GM23338 (cell line): ENCODE data around the gene IMMP2L. TPM values are rescaled to one million over a fixed set of nuclear protein-coding genes. Genes with fewer than 3 reads are reported as not detected.

Experiments used
- ATAC-seq: fragments of 200-7000 bp; cut with Tn5 transposase; 3 replicates; pipeline ENCODE4 v1.9.1; 2020
- DNase-seq: peaks from one replicate; pipeline ENCODE4 v3.0.0-alpha.2; 2015; ENCODE audit warnings: low spot score
- H2AFZ ChIP-seq: fragments of 200-600 bp; sonication (generic); 2 replicates; pipeline ENCODE4 v1.8.0; 2016; ENCODE audit warnings: antibody characterized with exemption, mild to moderate bottlenecking, moderate library complexity
- H3F3A ChIP-seq: fragments of 200-600 bp; sonication (generic); replicated peaks from 2 replicates; pipeline ENCODE4 v1.8.0; 2017; ENCODE audit warnings: antibody characterized with exemption, mixed run types, low read depth
- H3K27ac ChIP-seq: fragments of 200-600 bp; sonication (generic); 2 replicates; pipeline ENCODE4 v1.6.1; 2016; ENCODE audit warnings: low read depth
- H3K27me3 ChIP-seq: fragments of 200-600 bp; sonication (generic); 2 replicates; pipeline ENCODE4 v1.8.0; 2016; ENCODE audit warnings: mild to moderate bottlenecking, mixed run types, moderate library complexity; ENCODE audit not compliant: insufficient read depth
- H3K36me3 ChIP-seq: fragments of 200-600 bp; sonication (generic); 2 replicates; pipeline ENCODE4 v1.8.0; 2016; ENCODE audit warnings: mild to moderate bottlenecking; ENCODE audit not compliant: insufficient read depth
- H3K4me1 ChIP-seq: fragments of 200-600 bp; sonication (generic); 2 replicates; pipeline ENCODE4 v1.8.0; 2016; ENCODE audit warnings: mild to moderate bottlenecking, moderate library complexity; ENCODE audit not compliant: insufficient read depth
- H3K4me2 ChIP-seq: fragments of 200-600 bp; sonication (generic); 2 replicates; pipeline ENCODE4 v1.7.1; 2017; ENCODE audit warnings: mixed run types
- H3K4me3 ChIP-seq: fragments of 200-600 bp; sonication (generic); 2 replicates; pipeline ENCODE4 v1.6.1; 2016; ENCODE audit warnings: mixed run types
- H3K79me2 ChIP-seq: fragments of 200-600 bp; sonication (generic); replicated peaks from 2 replicates; pipeline ENCODE4 v1.8.0; 2017; ENCODE audit warnings: mild to moderate bottlenecking; ENCODE audit not compliant: insufficient read depth
- H3K9me2 ChIP-seq: fragments of 200-600 bp; sonication (generic); 2 replicates; pipeline ENCODE4 v1.8.0; 2017; ENCODE audit not compliant: insufficient read depth
- H4K20me1 ChIP-seq: fragments of 200-600 bp; sonication (generic); replicated peaks from 2 replicates; pipeline ENCODE4 v1.8.0; 2017; ENCODE audit warnings: mild to moderate bottlenecking; ENCODE audit not compliant: insufficient read depth
- H3K27ac Mint-ChIP-seq: 2 replicates; pipeline ENCODE4 v1.8.0; 2020; ENCODE audit warnings: inconsistent platforms, mild to moderate bottlenecking, moderate library complexity, mixed read lengths
- H3K27me3 Mint-ChIP-seq: 3 replicates; pipeline ENCODE4 v1.8.0; 2022; ENCODE audit warnings: low read depth, mild to moderate bottlenecking, moderate library complexity, mixed read lengths, inconsistent platforms; ENCODE audit not compliant: insufficient read depth, poor library complexity
- H3K36me3 Mint-ChIP-seq: 3 replicates; pipeline ENCODE4 v1.8.0; 2021; ENCODE audit warnings: low read depth, mild to moderate bottlenecking, inconsistent platforms, moderate library complexity, mixed read lengths
- H3K4me1 Mint-ChIP-seq: 3 replicates; pipeline ENCODE4 v1.8.0; 2020; ENCODE audit warnings: mild to moderate bottlenecking, inconsistent platforms, mixed read lengths
- H3K4me3 Mint-ChIP-seq: 3 replicates; pipeline ENCODE4 v1.8.0; 2021; ENCODE audit warnings: moderate library complexity, mild to moderate bottlenecking, inconsistent platforms, mixed read lengths
- H3K9me3 Mint-ChIP-seq: 3 replicates; pipeline ENCODE4 v1.8.0; 2020; ENCODE audit warnings: moderate library complexity, mild to moderate bottlenecking, inconsistent platforms, mixed read lengths
- CREB1 ChIP-seq: fragments of 250-450 bp; sonication (Bioruptor Pico); IDR thresholded peaks from 2 replicates; pipeline ENCODE4 v1.5.0; 2020; ENCODE audit warnings: low read depth, mild to moderate bottlenecking, moderate library complexity
- EZH2 ChIP-seq: fragments of 200-600 bp; sonication (generic); IDR thresholded peaks from one replicate; pipeline ENCODE4 v1.8.0; 2017; ENCODE audit warnings: antibody characterized with exemption, mild to moderate bottlenecking, low read depth; ENCODE audit not compliant: unreplicated experiment
- EZH2phosphoT487 ChIP-seq: fragments of 200-600 bp; sonication (generic); IDR thresholded peaks from one replicate; pipeline ENCODE4 v1.8.1; 2018; ENCODE audit warnings: antibody characterized with exemption; ENCODE audit not compliant: unreplicated experiment
- JUNB ChIP-seq: IDR thresholded peaks from one replicate; pipeline ENCODE4 v1.6.1; 2016; ENCODE audit warnings: antibody characterized with exemption; ENCODE audit not compliant: unreplicated experiment
- NANOG ChIP-seq: IDR thresholded peaks from 2 replicates; pipeline ENCODE4 v1.6.1; 2016; ENCODE audit warnings: antibody characterized with exemption, borderline replicate concordance
- POLR2AphosphoS5 ChIP-seq: IDR thresholded peaks from 2 replicates; pipeline ENCODE4 v1.6.1; 2016; ENCODE audit warnings: antibody characterized with exemption, low read depth
- STAT1 ChIP-seq: IDR thresholded peaks from one replicate; pipeline ENCODE4 v1.6.1; 2016; ENCODE audit warnings: antibody characterized with exemption; ENCODE audit not compliant: unreplicated experiment
- ZNF114 ChIP-seq: fragments of 250-450 bp; sonication (Bioruptor Pico); IDR thresholded peaks from 2 replicates; pipeline ENCODE4 v1.5.0; 2020; ENCODE audit warnings: mild to moderate bottlenecking, moderate library complexity
- ZNF331 ChIP-seq: fragments of 250-450 bp; sonication (Bioruptor Pico); IDR thresholded peaks from 2 replicates; pipeline ENCODE4 v1.5.0; 2020; ENCODE audit warnings: low read depth, mild to moderate bottlenecking, moderate library complexity
- polyA plus RNA-seq: library from polyadenylated mRNA; unstranded; fragments of >200 nt; fragmentation: Nextera tagmentation; extraction: Ambion mirVana; gene quantifications from 2 replicates; pipeline ENCODE4 v1.2.1, GENCODE V29; 2016
- total RNA-seq: library from RNA; depleted of rRNA; stranded (reverse); fragments of >200 nt; shearing (Covaris generic); gene quantifications from 2 replicates; pipeline ENCODE4 v1.2.3, GENCODE V29; 2014
- TF ChIP-seq, protein P1 (sequence below): IDR thresholded peaks from one replicate; pipeline ENCODE4 v1.6.1; 2018; ENCODE audit warnings: antibody characterized with exemption; ENCODE audit not compliant: unreplicated experiment
- TF ChIP-seq, protein P2 (sequence below): IDR thresholded peaks from 2 replicates; pipeline ENCODE4 v1.6.1; 2016; ENCODE audit warnings: antibody characterized with exemption
- TF ChIP-seq, protein P3 (sequence below), 2 experiments: fragments of 200-600 bp in 1 of 2; sonication (generic) in 1 of 2; conservative IDR thresholded peaks; 2 replicates each; pipeline versions ENCODE4 v1.5.1 to v1.6.1; 2016 to 2017; ENCODE audit warnings: antibody characterized with exemption in 2 of 2, low read depth in 2 of 2, mild to moderate bottlenecking in 2 of 2, moderate library complexity in 1 of 2

Gene IMMP2L
- total and polyA plus RNA-seq, 2 experiments from 2014 or later: 7.3 to 14.0 TPM

DNA sequence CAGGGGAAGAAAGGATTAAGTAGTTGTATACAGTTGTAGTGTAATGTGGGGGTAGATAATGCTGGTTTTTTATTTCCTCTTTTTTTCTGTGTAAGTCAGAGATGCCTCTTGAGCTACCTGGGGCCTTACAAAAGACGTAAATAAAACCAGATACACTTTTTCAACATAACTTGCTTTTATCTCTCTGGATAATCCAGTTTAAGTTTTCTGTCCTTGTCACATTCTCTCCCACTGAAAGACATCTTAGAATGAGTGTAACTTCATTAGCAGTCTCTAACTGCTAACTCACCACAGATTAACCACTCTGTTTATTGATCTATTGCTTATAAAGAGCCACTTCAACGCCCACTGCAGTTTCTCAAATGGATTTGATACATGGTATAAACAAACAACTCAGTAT lies 535.5 kb downstream of the IMMP2L start (continued):
- TF ChIP-seq, protein P1, sequence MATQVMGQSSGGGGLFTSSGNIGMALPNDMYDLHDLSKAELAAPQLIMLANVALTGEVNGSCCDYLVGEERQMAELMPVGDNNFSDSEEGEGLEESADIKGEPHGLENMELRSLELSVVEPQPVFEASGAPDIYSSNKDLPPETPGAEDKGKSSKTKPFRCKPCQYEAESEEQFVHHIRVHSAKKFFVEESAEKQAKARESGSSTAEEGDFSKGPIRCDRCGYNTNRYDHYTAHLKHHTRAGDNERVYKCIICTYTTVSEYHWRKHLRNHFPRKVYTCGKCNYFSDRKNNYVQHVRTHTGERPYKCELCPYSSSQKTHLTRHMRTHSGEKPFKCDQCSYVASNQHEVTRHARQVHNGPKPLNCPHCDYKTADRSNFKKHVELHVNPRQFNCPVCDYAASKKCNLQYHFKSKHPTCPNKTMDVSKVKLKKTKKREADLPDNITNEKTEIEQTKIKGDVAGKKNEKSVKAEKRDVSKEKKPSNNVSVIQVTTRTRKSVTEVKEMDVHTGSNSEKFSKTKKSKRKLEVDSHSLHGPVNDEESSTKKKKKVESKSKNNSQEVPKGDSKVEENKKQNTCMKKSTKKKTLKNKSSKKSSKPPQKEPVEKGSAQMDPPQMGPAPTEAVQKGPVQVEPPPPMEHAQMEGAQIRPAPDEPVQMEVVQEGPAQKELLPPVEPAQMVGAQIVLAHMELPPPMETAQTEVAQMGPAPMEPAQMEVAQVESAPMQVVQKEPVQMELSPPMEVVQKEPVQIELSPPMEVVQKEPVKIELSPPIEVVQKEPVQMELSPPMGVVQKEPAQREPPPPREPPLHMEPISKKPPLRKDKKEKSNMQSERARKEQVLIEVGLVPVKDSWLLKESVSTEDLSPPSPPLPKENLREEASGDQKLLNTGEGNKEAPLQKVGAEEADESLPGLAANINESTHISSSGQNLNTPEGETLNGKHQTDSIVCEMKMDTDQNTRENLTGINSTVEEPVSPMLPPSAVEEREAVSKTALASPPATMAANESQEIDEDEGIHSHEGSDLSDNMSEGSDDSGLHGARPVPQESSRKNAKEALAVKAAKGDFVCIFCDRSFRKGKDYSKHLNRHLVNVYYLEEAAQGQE: no peak
- no peak for TF ChIP-seq ZNF331 (CRISPR knock-in tag)
- TF ChIP-seq EZH2: no peak
- TF ChIP-seq, protein P2, sequence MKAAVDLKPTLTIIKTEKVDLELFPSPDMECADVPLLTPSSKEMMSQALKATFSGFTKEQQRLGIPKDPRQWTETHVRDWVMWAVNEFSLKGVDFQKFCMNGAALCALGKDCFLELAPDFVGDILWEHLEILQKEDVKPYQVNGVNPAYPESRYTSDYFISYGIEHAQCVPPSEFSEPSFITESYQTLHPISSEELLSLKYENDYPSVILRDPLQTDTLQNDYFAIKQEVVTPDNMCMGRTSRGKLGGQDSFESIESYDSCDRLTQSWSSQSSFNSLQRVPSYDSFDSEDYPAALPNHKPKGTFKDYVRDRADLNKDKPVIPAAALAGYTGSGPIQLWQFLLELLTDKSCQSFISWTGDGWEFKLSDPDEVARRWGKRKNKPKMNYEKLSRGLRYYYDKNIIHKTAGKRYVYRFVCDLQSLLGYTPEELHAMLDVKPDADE: no peak
- TF ChIP-seq POLR2AphosphoS5: no peak
- TF ChIP-seq ZNF114: no peak
- TF ChIP-seq, protein P3, sequence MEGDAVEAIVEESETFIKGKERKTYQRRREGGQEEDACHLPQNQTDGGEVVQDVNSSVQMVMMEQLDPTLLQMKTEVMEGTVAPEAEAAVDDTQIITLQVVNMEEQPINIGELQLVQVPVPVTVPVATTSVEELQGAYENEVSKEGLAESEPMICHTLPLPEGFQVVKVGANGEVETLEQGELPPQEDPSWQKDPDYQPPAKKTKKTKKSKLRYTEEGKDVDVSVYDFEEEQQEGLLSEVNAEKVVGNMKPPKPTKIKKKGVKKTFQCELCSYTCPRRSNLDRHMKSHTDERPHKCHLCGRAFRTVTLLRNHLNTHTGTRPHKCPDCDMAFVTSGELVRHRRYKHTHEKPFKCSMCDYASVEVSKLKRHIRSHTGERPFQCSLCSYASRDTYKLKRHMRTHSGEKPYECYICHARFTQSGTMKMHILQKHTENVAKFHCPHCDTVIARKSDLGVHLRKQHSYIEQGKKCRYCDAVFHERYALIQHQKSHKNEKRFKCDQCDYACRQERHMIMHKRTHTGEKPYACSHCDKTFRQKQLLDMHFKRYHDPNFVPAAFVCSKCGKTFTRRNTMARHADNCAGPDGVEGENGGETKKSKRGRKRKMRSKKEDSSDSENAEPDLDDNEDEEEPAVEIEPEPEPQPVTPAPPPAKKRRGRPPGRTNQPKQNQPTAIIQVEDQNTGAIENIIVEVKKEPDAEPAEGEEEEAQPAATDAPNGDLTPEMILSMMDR (conservative IDR thresholded peaks at IDR 0.05; ENCODE audit: low read depth in 2 of 2): no peak
- no peak for TF ChIP-seq JUNB
- TF ChIP-seq CREB1 (CRISPR knock-in tag): no peak
- TF ChIP-seq EZH2phosphoT487: no peak
- no peak for TF ChIP-seq STAT1

DNA sequence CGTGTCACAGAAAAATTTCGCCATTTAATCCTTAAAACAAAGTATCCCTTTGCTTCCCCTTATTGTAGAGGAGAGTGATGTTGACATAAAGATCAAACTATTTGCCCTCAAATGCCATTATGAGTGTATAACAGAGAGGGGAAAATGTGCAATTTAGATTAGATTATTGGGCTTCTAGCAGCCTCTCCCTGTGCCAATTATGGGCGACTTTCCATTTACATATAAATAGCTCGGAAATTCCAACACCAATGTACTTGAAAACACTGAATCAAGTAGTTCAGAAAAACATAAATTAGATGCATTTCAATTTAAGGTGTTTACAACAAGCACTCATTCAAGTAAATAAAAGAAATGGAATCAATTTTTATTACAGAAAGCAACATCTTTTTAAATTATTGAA lies 535.9 kb downstream of the IMMP2L start:
- H3K9me2 ChIP-seq: no peaks in the 10 kb centered on the region
- H3K4me1 Mint-ChIP-seq: peaks cover 41% of the 10 kb centered on the region
- DNase-seq (peak; percentile 43), ATAC-seq (no peak)
- H3K36me3 ChIP-seq: no peaks in the 10 kb centered on the region
- peak overlapping the region; percentile 12 for H3K4me2 ChIP-seq
- H3K4me3 Mint-ChIP-seq: no peak overlapping the region
- H3K27me3 ChIP-seq: no peaks in the 10 kb centered on the region
- H3F3A ChIP-seq: no peaks in the 10 kb centered on the region
- peak overlapping the region; percentile 92 for H3K27ac Mint-ChIP-seq
- H3K27ac ChIP-seq: peak overlapping the region; percentile 32; the same call in 1 of the 2 replicates
- peaks cover 3% of the 10 kb centered on the region; the same call in 1 of the 3 replicates for H3K36me3 Mint-ChIP-seq
- H3K27me3 Mint-ChIP-seq: peaks cover 2% of the 10 kb centered on the region
- H3K4me3 ChIP-seq: no peak overlapping the region
- H4K20me1 ChIP-seq: no peaks in the 10 kb centered on the region
- H3K9me3 Mint-ChIP-seq: no peaks in the 10 kb centered on the region; the same call in 2 of the 3 replicates
- no peak overlapping the region for H2AFZ ChIP-seq
- peaks cover 18% of the 10 kb centered on the region for H3K4me1 ChIP-seq
- H3K79me2 ChIP-seq: no peaks in the 10 kb centered on the region
- TF ChIP-seq, protein P1: no peak
- TF ChIP-seq NANOG: peak; percentile 51; the same call in 1 of the 2 replicates
